GM11168 (cell line): ENCODE data around the gene TLE7.

Experiments used
- in situ Hi-C: fragments of 300-500 bp; cut with MboI; formaldehyde crosslinking; loops from one replicate; pipeline ENCODE4 v1.12.0; 2022; ENCODE audit warnings: low sequenced_read_pairs; ENCODE audit not compliant: unreplicated experiment

Gene TLE7

DNA sequence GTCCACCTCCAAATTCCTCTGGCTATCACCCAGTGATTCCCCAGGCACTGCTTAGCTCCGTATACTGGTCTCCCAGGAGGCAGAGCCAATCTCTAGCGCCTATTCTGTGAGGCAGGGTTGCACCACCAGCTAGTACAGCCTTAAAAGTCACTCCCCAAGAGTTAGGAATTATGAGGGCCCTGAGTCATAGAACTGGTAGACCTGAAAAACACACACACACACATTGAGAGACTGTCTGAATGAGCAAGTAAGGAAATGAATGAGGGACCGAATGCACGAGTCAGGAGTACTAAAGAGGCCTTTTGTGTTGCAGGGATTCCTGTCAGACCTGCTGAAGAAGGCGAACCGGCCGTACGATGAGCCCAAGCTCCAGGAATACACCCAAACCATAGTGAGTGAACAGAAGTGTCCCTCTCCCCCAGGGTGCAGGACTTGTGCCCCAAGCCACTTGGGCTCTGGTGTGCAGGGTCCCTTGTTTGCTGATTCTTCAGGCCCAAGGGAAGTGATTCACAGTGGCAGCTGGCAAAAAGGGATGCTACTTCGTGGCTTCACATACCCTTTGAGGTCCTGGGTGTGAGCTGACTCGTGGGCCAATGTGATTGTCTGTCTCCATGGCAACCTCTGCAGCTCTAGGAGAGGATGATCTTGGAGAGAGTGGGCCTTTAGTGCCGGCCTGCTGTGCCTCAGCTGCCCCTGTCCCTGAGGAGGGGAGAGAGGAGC lies 58.6 kb downstream of the TLE7 start:
- in situ Hi-C loops = no loop called here

DNA sequence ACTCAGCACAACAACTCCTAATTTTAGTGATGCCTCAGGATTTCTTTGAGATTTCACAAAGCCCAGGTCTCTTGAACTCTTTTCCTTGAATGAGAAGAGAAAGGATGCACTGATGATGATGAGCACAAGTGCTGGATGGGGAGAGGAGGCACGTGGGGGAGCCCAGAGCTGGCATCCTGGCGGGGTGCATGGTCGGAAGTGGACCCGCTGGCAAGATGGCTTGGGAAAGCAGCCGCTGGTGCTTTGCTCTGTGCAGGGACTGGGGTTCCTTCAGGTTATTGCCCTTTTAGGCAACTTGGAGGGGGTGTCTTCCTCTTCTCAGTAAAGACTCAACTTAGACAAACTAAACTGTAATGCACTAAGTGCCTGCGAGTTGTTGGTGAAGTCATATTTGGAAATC lies 61.0 kb downstream of the TLE7 start:
- in situ Hi-C loops = no loop called here
